GM12878 (cell line): ENCODE data around the gene MICB. TPM values are rescaled to one million over a fixed set of nuclear protein-coding genes. Genes with fewer than 3 reads are reported as not detected.
"Not testable (repeated sequence)": the region's sequence is repeated elsewhere in the genome, so short reads cannot be mapped to it uniquely, and the experiment has no call there.

Experiments
- ATAC-seq: fragments of 200-7000 bp; cut with Tn5 transposase; 3 replicates; pipeline ENCODE4 v1.9.1; 2020; ENCODE audit warnings: mild to moderate bottlenecking, moderate library complexity
- BruUV-seq: library from RNA; stranded (reverse); fragments of 400-500 nt; replicated peaks from 2 replicates; lab custom pipeline; 2021; lab: Mats Ljungman, UMichigan
- CTCF ChIA-PET: fragments of 300-600 bp; sonication (Branson Sonifier 250); formaldehyde crosslinking; extraction: SDS; loops from one replicate; lab custom pipeline; 2021; ENCODE audit warnings: inconsistent platforms; lab: Yijun Ruan, JAX
- POLR2A ChIA-PET: fragments of 350-600 bp; formaldehyde crosslinking; extraction: SDS; loops from one replicate; lab custom pipeline; 2021; ENCODE audit warnings: inconsistent platforms; lab: Charles Lee
- RAD21 ChIA-PET: fragments of 300-600 bp; sonication (Branson Sonifier 250); formaldehyde crosslinking; loops from one replicate; lab custom pipeline; 2023; ENCODE audit warnings: antibody characterized with exemption; ENCODE audit not compliant: unreplicated experiment; lab: Charles Lee
- SMC1A ChIA-PET: fragments of 300-600 bp; sonication (Branson Sonifier 250); formaldehyde crosslinking; loops from one replicate; lab custom pipeline; 2023; ENCODE audit not compliant: unreplicated experiment, uncharacterized antibody; lab: Charles Lee
- DNase-seq: peaks from one replicate; pipeline ENCODE4 v3.0.0-alpha.2; 2011; ENCODE audit warnings: low read depth, low spot score
- FAIRE-seq: peaks from 3 replicates; lab custom pipeline; 2011; peaks lifted over from hg19 to GRCh38; lab: Jason Lieb, UNC
- H2AFZ ChIP-seq: 2 replicates; pipeline ENCODE4 v1.6.0; 2011; ENCODE audit warnings: low read depth, low read length, control low read depth; ENCODE audit not compliant: control insufficient read depth
- H3K27ac ChIP-seq: 2 replicates; pipeline ENCODE4 v1.5.1; 2011; ENCODE audit warnings: control low read depth; ENCODE audit not compliant: control insufficient read depth, insufficient read depth
- H3K27me3 ChIP-seq, 2 experiments: replicated peaks in 1 of 2; 2 replicates each; pipeline versions ENCODE4 v1.6.0 to v1.6.1; 2011; ENCODE audit warnings: low read length in 1 of 2; ENCODE audit not compliant: control insufficient read depth in 2 of 2, insufficient read depth in 2 of 2
- H3K36me3 ChIP-seq, 2 experiments: 2 replicates each; pipeline ENCODE4 v1.5.1; 2011; ENCODE audit warnings: low read length in 1 of 2; ENCODE audit not compliant: control insufficient read depth in 2 of 2, insufficient read depth in 2 of 2
- H3K4me1 ChIP-seq: 2 replicates; pipeline ENCODE4 v1.6.1; 2011; ENCODE audit warnings: mild to moderate bottlenecking, low read length, moderate library complexity, mixed read lengths; ENCODE audit not compliant: control insufficient read depth, insufficient read depth
- H3K4me2 ChIP-seq: 2 replicates; pipeline ENCODE4 v1.6.0; 2011; ENCODE audit warnings: control low read depth; ENCODE audit not compliant: control insufficient read depth, insufficient read depth
- H3K4me3 ChIP-seq: fragments of 200-600 bp; sonication (generic); 2 replicates; pipeline ENCODE4 v1.5.1; 2016
- H3K79me2 ChIP-seq: 2 replicates; pipeline ENCODE4 v1.6.0; 2011; ENCODE audit warnings: low read length; ENCODE audit not compliant: control insufficient read depth, insufficient read depth
- H3K9ac ChIP-seq: 2 replicates; pipeline ENCODE4 v1.8.0; 2011; ENCODE audit warnings: low read length, control low read depth, mixed read lengths; ENCODE audit not compliant: control insufficient read depth, insufficient read depth
- H3K9me3 ChIP-seq: replicated peaks from 3 replicates; pipeline ENCODE4 v1.5.1; 2011; ENCODE audit warnings: mild to moderate bottlenecking, low read length; ENCODE audit not compliant: control insufficient read depth, insufficient read depth
- H4K20me1 ChIP-seq: 2 replicates; pipeline ENCODE4 v1.6.0; 2011; ENCODE audit not compliant: control insufficient read depth, insufficient read depth
- WGBS: methylation state at CpG from one replicate; pipeline ENCODE4 v1.1.6; 2016; ENCODE audit warnings: low lambda C conversion rate; ENCODE audit not compliant: insufficient replicate concordance, insufficient coverage; ENCODE audit errors: missing lambda C conversion rate; 5-methylcytosine and 5-hydroxymethylcytosine counted together
- in situ Hi-C: fragments of 300-500 bp; cut with MboI; formaldehyde crosslinking; loops from 9 replicates; pipeline ENCODE4 v1.14.3; 2018; ENCODE audit warnings: mixed read lengths
- intact Hi-C: fragments of 100-400 bp; cut with micrococcal nuclease; formaldehyde crosslinking; loops from one replicate; pipeline ENCODE4 v1.14.2; 2022; ENCODE audit not compliant: unreplicated experiment
- polyA plus RNA-seq, 11 experiments: library from polyadenylated mRNA; depleted of rRNA in 4 of 11; unstranded in 6 of 11; stranded (reverse) in 5 of 11; fragments of >200 nt; fragmentation: Nextera tagmentation in 4 of 11; fragmentation: Illumina TruSeq in 1 of 11; extraction: Ambion mirVana in 4 of 11; extraction: Trizol in 1 of 11; gene quantifications; 1 replicate in 1 of 11; 2 replicates in 10 of 11; pipeline versions ENCODE4 v1.2.1 to v1.2.3, GENCODE V29; 2011 to 2016; ENCODE audit warnings: inconsistent platforms in 2 of 11, missing spikeins in 2 of 11, low read depth in 1 of 11
- total RNA-seq, 4 experiments: library from RNA; depleted of rRNA in 3 of 4; stranded (reverse); fragments of >200 nt in 3 of 4; fragmentation: Illumina TruSeq in 1 of 4; extraction: Trizol in 1 of 4; gene quantifications; 2 replicates each; pipeline versions ENCODE4 v1.2.1 to v1.2.3, GENCODE V29; 2013 to 2021

Gene MICB
- total and polyA plus RNA-seq, 10 of the 15 experiments (the other 5 are each of a cell fraction or from before 2014, with no cell fraction given) = 9.0 to 37.1 (median 17.8) TPM

- H2AFZ ChIP-seq, H3K4me2 ChIP-seq, H3K36me3 ChIP-seq, RAD21 ChIA-PET, H3K79me2 ChIP-seq, DNase-seq, H3K9me3 ChIP-seq, H4K20me1 ChIP-seq, H3K4me3 ChIP-seq, BruUV-seq, H3K9ac ChIP-seq, H3K4me1 ChIP-seq, in situ Hi-C loops, intact Hi-C loops, H3K27me3 ChIP-seq, SMC1A ChIA-PET, POLR2A ChIA-PET, H3K27ac ChIP-seq: not testable (repeated sequence)
- WGBS = no CpG with 5 or more reads among the region's 9 CpGs
- ATAC-seq (peak; percentile 50), FAIRE-seq (peak; percentile 71)
- CTCF ChIA-PET = interaction anchor here (1.4 kb wide), 1 partner anchor 96 kb away, joined by 4 read pairs; no protein-coding TSS in a partner anchor
These were observed 11.7 kb upstream of the MICB start for GRCh38 chr6:31486065-31486837.

- peak overlapping the region; percentile 11; the same call in 1 of the 2 replicates for H3K27ac ChIP-seq
- POLR2A ChIA-PET, SMC1A ChIA-PET, DNase-seq, intact Hi-C loops, BruUV-seq, H3K9ac ChIP-seq, FAIRE-seq, in situ Hi-C loops, H3K9me3 ChIP-seq, H3K4me3 ChIP-seq, ATAC-seq, H3K79me2 ChIP-seq, H4K20me1 ChIP-seq, H3K27me3 ChIP-seq, H2AFZ ChIP-seq, H3K4me2 ChIP-seq, H3K36me3 ChIP-seq, H3K4me1 ChIP-seq, RAD21 ChIA-PET: not testable (repeated sequence)
- WGBS = 61% methylated on average over 6 of the region's 6 CpGs
- CTCF ChIA-PET = interaction anchor here (1.4 kb wide), 1 partner anchor 97 kb away, joined by 4 read pairs; no protein-coding TSS in a partner anchor
These were observed 10.3 kb upstream of the MICB start for GRCh38 chr6:31487674-31488073.
